SHP77 treated with DMSO at 0.1 percent for 48 hours (cell line): ENCODE data around the gene WARS2.

ENCODE experiments used
- DNase-seq: peaks from one replicate; lab custom pipeline; 2025; lab: John Stamatoyannopoulos, UW

WARS2 gene

GRCh38 chr1:119083479-119083878, 57.0 kb downstream of the WARS2 start:
- no peak for DNase-seq

DNA sequence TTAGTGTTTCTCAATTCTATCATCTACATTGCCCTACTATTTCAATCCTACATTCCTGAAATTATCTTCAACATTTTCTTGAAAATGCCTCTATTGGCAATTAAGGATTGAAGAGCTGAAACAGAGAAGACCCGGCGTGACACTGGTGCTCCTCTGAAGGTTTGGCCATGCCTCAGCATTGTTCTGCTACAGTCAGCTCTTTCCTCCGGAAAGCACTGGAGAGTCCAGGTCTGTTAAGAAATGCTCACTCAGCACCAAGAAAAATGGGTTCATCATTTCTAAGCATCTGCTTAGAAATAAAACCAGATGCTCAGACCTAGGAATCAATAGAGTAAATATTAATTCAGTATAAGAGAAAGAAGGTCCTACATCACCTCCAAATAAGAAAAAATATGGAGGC, 58.8 kb downstream of the WARS2 start:
- no peak for DNase-seq

- no peak for DNase-seq
These were observed 59.2 kb downstream of the WARS2 start for GRCh38 chr1:119081267-119081666.

DNA sequence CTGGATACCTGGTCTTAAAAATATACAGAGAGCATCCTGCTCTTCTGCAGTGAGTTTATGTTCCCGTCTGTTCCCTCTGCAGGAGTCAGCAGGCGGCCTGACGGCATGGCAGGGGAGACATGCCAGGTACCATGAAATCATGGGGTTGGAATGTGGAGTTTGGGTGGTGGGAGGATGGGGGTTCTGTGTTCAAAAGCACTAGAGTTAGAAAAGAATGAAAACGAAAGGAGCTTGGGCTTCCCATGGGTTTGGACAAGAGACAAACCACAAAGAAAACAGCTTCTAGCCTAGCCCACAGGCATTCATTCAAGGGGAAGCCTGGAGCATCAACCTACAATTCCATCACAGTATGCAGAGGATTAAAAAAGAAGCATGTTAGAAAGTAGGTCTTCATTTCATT, 59.9 kb downstream of the WARS2 start:
- no peak for DNase-seq

DNA sequence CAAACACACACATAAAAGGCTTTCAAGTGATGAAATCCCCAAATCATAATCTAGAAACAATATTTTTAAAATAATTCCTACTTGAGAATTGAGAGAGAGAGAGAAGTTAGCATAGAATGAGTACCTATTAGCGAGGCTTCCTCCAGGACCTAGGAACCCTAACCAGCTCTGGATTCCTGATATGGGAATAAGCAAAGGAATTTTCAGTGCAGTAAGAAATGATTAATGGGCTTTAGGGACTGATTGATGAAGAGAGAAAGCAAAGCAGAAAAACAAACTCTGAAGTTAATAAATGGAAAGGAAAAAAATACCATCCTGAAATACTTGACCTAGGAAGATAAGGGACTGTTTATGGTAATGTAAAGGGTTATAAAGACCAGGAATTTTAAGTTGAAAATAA, 60.6 kb downstream of the WARS2 start:
- no peak for DNase-seq

- DNase-seq, result no peak
These were observed 64.8 kb downstream of the WARS2 start for GRCh38 chr1:119075614-119076013.

- DNase-seq, result no peak
These were observed 69.1 kb downstream of the WARS2 start for GRCh38 chr1:119071321-119071720.

GRCh38 chr1:119069682-119070081, 70.8 kb downstream of the WARS2 start:
- no peak for DNase-seq

- DNase-seq, result no peak
These were observed 72.0 kb downstream of the WARS2 start for GRCh38 chr1:119068427-119068826.

DNA sequence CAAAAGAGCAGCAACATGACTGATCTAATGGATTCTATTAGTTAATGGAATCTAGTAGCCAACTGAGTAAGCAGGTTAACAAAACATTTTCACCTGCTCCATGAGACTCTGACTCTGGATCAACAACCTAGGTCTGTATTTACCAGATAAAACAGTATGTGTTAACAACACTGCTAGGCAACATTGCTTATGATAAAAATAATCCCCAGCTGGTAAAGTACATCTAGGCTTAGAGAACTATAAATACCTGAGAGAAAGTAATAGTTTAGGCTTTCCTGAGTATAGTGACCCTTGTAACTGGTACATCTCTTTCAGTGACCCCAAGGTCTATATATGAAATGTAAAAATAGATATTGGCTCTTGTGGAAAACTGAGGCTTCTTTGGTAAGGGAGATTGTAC, 78.8 kb downstream of the WARS2 start:
- no peak for DNase-seq

DNA sequence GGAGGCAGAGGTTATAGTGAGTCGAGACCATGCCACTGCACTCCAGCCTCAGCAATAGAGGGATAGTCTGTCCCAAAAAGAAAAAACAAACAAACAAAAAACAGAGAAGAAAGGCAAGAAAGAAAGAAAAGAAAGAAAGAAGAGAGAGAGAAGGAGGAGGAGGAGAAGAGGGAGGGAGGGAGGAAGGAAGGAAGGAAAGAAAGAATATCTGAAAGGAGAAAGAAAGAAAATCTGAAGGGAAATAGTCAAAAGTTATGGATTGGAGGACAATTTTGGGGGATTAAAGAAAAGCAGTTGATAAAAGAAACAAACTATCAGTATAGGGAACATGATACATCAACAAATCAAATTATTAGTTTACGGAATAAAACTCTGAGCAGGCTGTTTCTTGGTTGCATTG, 84.9 kb downstream of the WARS2 start:
- no peak for DNase-seq

DNA sequence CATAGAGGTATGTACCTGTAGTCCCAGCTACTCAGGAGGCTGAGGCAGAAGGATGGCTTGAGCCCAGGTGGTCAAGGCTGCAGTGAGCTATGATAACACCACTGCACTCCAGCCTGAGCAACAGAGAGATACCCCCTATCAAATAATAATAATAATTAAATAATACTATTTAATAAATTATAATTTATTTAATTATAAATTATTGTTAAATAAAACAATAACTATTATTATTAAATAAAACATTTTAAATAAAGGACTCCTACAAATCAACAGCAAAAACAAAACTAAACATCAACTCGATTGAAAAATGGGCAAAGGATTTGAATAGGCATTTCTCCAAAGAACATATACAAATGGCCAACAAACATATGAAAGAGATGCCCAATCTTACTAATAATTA, 86.5 kb downstream of the WARS2 start:
- no peak for DNase-seq

GRCh38 chr1:119052267-119052666, 88.2 kb downstream of the WARS2 start:
- DNase-seq, result no peak

DNA sequence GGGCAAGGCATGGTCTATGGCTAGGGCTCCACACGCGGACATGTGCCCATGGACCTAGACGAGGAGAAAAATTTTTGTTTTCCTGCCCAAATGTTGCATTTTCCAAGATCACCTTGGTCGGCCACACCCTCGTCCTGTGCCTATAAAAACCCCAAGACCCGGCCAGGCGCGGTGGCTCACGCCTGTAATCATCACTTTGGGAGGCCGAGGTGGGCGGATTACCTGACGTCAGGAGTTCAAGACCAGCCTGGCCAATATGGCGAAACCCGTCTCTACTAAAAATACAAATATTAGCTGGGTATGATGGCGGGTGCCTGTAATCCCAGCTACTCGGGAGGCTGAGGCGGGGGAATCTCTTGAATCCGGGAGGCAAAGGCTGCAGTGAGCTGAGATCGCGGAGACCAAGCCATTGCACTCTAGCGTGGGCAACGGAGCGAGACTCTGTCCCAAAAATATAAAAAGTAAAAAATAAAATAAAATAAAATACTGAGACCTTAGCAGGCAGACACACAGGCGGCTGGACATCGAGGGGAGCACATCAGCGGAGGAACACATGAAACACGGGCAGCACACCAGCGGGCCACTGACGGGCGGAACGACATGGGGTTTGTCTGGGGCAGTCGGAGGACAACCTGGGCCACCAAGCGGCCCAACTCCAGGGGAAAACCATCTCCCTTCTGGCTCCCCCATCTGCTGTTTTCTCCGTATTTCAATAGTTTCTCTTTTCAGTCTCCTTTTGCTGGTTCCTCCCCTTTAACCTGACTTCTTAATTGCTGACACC, 91.6 kb downstream of the WARS2 start:
- no peak for DNase-seq

DNA sequence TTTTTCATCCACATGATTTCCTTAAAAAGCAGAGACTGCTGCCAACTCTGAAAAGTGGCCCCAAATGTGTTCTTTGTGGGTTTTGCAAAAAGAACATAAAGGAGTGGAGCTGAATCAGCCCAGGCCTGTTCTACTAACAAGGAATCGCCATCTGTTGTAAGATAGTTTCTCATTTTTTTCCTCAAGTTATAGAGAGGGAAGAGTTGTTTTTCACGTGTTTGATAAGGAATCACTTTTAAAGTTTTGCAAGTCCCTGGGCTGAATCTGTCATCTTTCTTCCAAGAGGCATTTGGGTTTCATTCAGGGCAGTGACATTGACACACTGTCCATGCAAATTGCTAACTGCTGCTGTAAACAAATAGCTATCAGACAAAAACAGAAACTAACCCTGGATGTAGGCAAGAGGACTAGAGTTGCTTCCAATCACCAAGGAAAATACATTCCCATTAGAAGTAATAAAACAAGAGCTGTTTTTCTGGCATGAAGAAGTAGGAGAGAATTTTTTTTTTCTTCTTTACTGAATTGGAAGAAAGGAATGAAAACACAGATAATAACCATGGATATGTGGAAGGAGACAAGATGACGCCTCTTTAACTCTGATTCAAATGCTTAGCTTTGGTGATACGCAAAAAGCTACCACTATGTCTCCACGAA, 93.5 kb downstream of the WARS2 start:
- no peak for DNase-seq

DNA sequence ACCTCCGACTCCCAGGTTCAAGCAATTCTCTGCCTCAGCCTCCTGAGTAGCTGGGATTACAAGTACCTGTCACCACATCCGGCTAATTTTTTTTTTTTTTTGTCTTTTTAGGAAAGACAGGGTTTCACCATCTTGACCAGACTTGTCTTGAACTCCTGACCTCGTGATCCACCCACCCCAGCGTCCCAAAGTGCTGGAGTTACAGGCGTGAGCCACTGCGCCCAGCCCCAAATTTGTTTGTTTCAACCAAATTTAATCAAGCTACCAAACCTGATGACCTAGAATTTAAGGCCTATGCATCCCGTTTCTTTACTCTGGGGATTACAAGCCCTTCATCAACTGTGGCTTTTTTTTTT, 94.0 kb downstream of the WARS2 start:
- DNase-seq, result no peak

DNA sequence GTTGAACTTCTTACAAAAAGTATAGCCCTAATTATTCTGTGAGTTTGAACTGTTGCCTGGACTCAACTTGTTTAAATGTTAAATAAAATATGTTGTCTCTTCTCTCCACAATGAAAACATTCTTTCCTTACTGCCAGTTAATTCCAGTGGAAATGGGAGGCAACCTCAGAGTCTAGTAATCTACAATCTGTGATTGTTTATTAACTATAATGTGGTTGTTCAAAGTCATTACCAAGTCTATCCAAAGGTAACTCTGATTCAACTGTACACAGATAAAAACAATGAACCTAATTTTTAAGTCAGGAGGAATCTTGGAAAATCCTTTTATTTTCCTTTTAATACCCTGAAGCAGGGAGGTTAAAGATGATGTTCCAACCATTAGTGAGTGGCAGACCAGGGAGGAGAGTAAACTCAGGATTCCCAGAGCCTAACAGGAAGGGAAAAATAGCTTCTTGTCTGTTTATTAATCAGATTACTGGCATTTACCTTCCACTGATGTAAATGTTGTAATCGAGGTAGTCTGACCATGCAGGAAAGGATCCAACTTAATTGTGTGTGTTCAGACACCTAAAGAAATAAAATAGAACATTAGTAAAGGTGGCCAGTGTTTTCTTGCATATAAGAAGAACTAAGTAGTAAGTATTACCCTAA, 95.2 kb downstream of the WARS2 start:
- no peak for DNase-seq

GRCh38 chr1:119040906-119041305, 99.5 kb downstream of the WARS2 start:
- DNase-seq, result no peak

- DNase-seq, result no peak
These were observed 100.0 kb downstream of the WARS2 start for GRCh38 chr1:119040489-119040888.

GRCh38 chr1:119038363-119038762, 102.1 kb downstream of the WARS2 start:
- DNase-seq, result no peak

DNA sequence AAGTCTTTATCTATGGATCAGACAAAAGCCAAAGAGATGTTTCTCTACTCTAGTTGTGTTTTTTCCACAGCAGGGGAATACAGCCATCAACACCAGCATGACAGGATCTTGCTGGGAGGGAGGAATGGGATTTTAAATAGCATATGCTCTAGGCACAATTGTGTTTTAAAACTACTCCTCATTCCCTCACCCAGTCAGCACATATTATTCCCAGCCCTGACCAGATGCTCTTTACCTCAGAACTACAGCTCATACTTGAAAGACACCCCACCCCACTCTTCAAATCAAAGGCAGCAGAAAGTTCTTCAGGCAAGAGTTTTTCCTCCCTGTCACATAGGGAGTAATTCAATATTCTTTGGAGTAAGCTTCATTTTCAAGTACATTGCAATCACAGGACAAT, 106.1 kb downstream of the WARS2 start:
- no peak for DNase-seq

DNA sequence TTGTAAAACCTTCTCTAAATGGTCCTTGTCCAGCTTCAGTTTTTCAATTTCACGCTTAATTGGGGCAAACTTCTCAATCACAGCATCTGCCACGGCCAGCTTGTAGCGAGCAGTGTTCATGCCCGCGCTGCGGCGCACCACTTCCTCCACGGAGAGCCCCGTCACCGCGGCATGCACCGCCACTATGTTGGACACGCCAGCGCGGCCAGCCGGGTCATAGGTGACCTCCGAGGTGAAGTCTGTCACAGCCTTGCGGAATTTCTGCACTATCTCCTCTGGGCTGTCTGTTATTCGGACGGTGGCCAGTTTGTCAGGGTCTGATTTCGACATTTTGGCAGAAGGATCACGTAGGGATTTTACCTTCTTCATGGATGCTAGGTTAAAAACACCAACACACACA, 107.5 kb downstream of the WARS2 start:
- no peak for DNase-seq

- no peak for DNase-seq
These were observed 112.7 kb downstream of the WARS2 start for GRCh38 chr1:119027759-119028158.
